ENCODE results near the gene CD34. TPM values are rescaled to one million over a fixed set of nuclear protein-coding genes. Genes with fewer than 3 reads are reported as not detected.

CD34 gene
- total and polyA plus RNA-seq, 2 donors: 6.4 to 14.5 TPM

- Histone ChIP-seq H3K27ac (ENCODE audit: low read depth in 1 of 2, low read length in 1 of 2) (no peak overlapping the region), H3K9me3 (ENCODE audit: control insufficient read depth in 2 of 2, insufficient read depth in 1 of 2, low read length in 1 of 2) (no peaks in the 10 kb centered on the region), H3K36me3 (ENCODE audit: control insufficient read depth in 2 of 2, insufficient read depth in 2 of 2, low read length in 1 of 2) (no peaks in the 10 kb centered on the region), H3K4me1 (ENCODE audit: control insufficient read depth in 2 of 2, insufficient read depth in 2 of 2, low read length in 2 of 2) (peaks cover 0 to 6% of the 10 kb centered on the region in 2 donors), H3K27me3 (ENCODE audit: control insufficient read depth in 2 of 2, insufficient read depth in 1 of 2, low read length in 1 of 2) (no peaks in the 10 kb centered on the region), H3K4me3 (ENCODE audit: low read length in 2 of 2) (no peak overlapping the region)
- WGBS: 73% methylated on average over 2 of the region's 2 CpGs
- DNase-seq (ENCODE audit: low read depth in 6 of 9, low spot score in 9 of 9): no peak
Observed at GRCh38 chr1:207897188-207897587, 13.7 kb downstream of the CD34 start.

GRCh38 chr1:207896547-207896946 is 14.4 kb downstream of the CD34 start:
- no peak overlapping the region for H3K4me3 ChIP-seq (ENCODE audit: low read length in 2 of 2)
- H3K9me3 ChIP-seq (ENCODE audit: control insufficient read depth in 2 of 2, insufficient read depth in 1 of 2, low read length in 1 of 2): no peaks in the 10 kb centered on the region
- peaks cover 0 to 11% of the 10 kb centered on the region in 2 donors for H3K4me1 ChIP-seq (ENCODE audit: control insufficient read depth in 2 of 2, insufficient read depth in 2 of 2, low read length in 2 of 2)
- H3K27ac ChIP-seq (ENCODE audit: low read depth in 1 of 2, low read length in 1 of 2): no peak overlapping the region
- no peaks in the 10 kb centered on the region for H3K36me3 ChIP-seq (ENCODE audit: control insufficient read depth in 2 of 2, insufficient read depth in 2 of 2, low read length in 1 of 2)
- no peak for DNase-seq (ENCODE audit: low read depth in 6 of 9, low spot score in 9 of 9)
- H3K27me3 ChIP-seq (ENCODE audit: control insufficient read depth in 2 of 2, insufficient read depth in 1 of 2, low read length in 1 of 2): no peaks in the 10 kb centered on the region

GRCh38 chr1:207894704-207895103 is 16.2 kb downstream of the CD34 start:
- Histone ChIP-seq H3K36me3 (ENCODE audit: control insufficient read depth in 2 of 2, insufficient read depth in 2 of 2, low read length in 1 of 2) (no peaks in the 10 kb centered on the region), H3K4me1 (ENCODE audit: control insufficient read depth in 2 of 2, insufficient read depth in 2 of 2, low read length in 2 of 2) (peaks cover 9 to 20% of the 10 kb centered on the region in 2 donors), H3K9me3 (ENCODE audit: control insufficient read depth in 2 of 2, insufficient read depth in 1 of 2, low read length in 1 of 2) (no peaks in the 10 kb centered on the region), H3K4me3 (ENCODE audit: low read length in 2 of 2) (no peak overlapping the region), H3K27ac (ENCODE audit: low read depth in 1 of 2, low read length in 1 of 2) (no peak overlapping the region), H3K27me3 (ENCODE audit: control insufficient read depth in 2 of 2, insufficient read depth in 1 of 2, low read length in 1 of 2) (no peaks in the 10 kb centered on the region)
- no peak for DNase-seq (ENCODE audit: low read depth in 6 of 9, low spot score in 9 of 9)
- 97% methylated on average over 2 of the region's 2 CpGs for WGBS

DNA sequence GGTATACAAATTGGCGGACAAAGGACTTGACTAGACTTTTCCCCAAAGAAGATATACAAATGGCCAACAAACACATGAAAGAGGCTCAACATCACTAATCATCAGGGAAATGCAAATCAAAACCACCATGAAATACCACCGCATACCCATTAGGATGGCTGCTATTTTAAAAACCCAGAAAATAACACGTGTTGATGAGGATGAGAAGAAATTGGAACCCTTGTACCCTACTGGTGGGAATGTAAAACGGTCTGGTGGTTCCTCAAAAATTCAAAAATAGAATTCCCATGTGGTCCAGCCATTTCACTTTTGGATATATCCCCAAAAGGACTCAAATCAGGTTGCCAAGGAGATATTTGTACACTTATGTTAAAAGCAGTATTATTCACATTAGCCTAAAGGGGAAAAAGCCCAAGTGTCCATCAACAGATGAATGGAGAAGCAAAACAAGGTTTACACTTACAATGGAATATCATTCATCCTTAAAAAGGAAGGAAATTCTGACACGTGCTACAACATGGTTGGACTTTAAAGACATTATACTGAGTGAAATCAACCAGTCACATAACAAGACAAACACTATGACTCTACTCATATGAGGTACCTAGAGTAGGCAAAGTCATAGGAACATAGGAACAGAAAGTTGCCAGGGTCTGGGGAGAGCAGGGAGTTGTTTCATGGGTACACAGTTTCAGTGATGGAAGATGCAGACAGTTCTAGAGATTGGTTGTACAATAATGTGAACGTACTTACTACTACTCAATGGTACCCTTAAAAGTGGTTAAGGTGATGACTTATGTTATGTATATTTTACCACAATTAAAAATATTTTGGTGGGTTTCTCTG is 17.0 kb downstream of the CD34 start:
- peaks cover 9 to 26% of the 10 kb centered on the region in 2 donors for H3K4me1 ChIP-seq (ENCODE audit: control insufficient read depth in 2 of 2, insufficient read depth in 2 of 2, low read length in 2 of 2)
- DNase-seq (ENCODE audit: low read depth in 6 of 9, low spot score in 9 of 9): no peak
- H3K4me3 ChIP-seq (ENCODE audit: low read length in 2 of 2): no peak overlapping the region
- no peaks in the 10 kb centered on the region for H3K36me3 ChIP-seq (ENCODE audit: control insufficient read depth in 2 of 2, insufficient read depth in 2 of 2, low read length in 1 of 2)
- no peaks in the 10 kb centered on the region for H3K27me3 ChIP-seq (ENCODE audit: control insufficient read depth in 2 of 2, insufficient read depth in 1 of 2, low read length in 1 of 2)
- H3K9me3 ChIP-seq (ENCODE audit: control insufficient read depth in 2 of 2, insufficient read depth in 1 of 2, low read length in 1 of 2): no peaks in the 10 kb centered on the region
- WGBS: 79% methylated on average over 6 of the region's 6 CpGs
- no peak overlapping the region for H3K27ac ChIP-seq (ENCODE audit: low read depth in 1 of 2, low read length in 1 of 2)

- H3K36me3 ChIP-seq (ENCODE audit: control insufficient read depth in 2 of 2, insufficient read depth in 2 of 2, low read length in 1 of 2): no peaks in the 10 kb centered on the region
- peaks cover 14 to 38% of the 10 kb centered on the region in 2 donors for H3K4me1 ChIP-seq (ENCODE audit: control insufficient read depth in 2 of 2, insufficient read depth in 2 of 2, low read length in 2 of 2)
- H3K9me3 ChIP-seq (ENCODE audit: control insufficient read depth in 2 of 2, insufficient read depth in 1 of 2, low read length in 1 of 2): no peaks in the 10 kb centered on the region
- no peak for DNase-seq (ENCODE audit: low read depth in 6 of 9, low spot score in 9 of 9)
- no peak overlapping the region for H3K4me3 ChIP-seq (ENCODE audit: low read length in 2 of 2)
- H3K27ac ChIP-seq (ENCODE audit: low read depth in 1 of 2, low read length in 1 of 2): no peak overlapping the region
- 97% methylated on average over 5 of the region's 5 CpGs for WGBS
- H3K27me3 ChIP-seq (ENCODE audit: control insufficient read depth in 2 of 2, insufficient read depth in 1 of 2, low read length in 1 of 2): no peaks in the 10 kb centered on the region
Observed at GRCh38 chr1:207892764-207893163, 18.2 kb downstream of the CD34 start.

DNA sequence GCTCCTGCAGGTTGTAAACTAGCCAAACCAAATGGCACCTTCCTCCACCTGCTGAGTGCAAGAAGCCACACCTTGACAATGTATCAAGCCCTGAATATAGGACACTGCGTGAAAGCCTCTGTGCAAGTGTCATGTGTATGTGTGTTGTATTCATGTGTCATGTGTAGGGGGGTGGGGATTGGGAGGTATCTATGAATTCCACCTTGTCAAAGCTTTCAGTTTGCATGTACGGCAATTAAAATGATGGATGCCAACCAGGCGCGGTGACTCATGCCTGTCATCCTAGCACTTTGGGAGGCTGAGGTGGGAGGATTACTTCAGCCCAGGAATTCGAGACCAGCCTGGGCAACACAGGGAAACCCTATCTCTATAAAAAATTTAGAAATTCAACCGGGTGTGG is 19.8 kb downstream of the CD34 start:
- no peak overlapping the region for H3K4me3 ChIP-seq (ENCODE audit: low read length in 2 of 2)
- H3K27ac ChIP-seq (ENCODE audit: low read depth in 1 of 2, low read length in 1 of 2): no peak overlapping the region
- H3K36me3 ChIP-seq (ENCODE audit: control insufficient read depth in 2 of 2, insufficient read depth in 2 of 2, low read length in 1 of 2): no peaks in the 10 kb centered on the region
- peaks cover 27 to 54% of the 10 kb centered on the region in 2 donors for H3K4me1 ChIP-seq (ENCODE audit: control insufficient read depth in 2 of 2, insufficient read depth in 2 of 2, low read length in 2 of 2)
- no peak for DNase-seq (ENCODE audit: low read depth in 6 of 9, low spot score in 9 of 9)
- H3K9me3 ChIP-seq (ENCODE audit: control insufficient read depth in 2 of 2, insufficient read depth in 1 of 2, low read length in 1 of 2): no peaks in the 10 kb centered on the region
- whole genome bisulfite sequencing: 94% methylated on average over 6 of the region's 6 CpGs
- H3K27me3 ChIP-seq (ENCODE audit: control insufficient read depth in 2 of 2, insufficient read depth in 1 of 2, low read length in 1 of 2): no peaks in the 10 kb centered on the region

DNA sequence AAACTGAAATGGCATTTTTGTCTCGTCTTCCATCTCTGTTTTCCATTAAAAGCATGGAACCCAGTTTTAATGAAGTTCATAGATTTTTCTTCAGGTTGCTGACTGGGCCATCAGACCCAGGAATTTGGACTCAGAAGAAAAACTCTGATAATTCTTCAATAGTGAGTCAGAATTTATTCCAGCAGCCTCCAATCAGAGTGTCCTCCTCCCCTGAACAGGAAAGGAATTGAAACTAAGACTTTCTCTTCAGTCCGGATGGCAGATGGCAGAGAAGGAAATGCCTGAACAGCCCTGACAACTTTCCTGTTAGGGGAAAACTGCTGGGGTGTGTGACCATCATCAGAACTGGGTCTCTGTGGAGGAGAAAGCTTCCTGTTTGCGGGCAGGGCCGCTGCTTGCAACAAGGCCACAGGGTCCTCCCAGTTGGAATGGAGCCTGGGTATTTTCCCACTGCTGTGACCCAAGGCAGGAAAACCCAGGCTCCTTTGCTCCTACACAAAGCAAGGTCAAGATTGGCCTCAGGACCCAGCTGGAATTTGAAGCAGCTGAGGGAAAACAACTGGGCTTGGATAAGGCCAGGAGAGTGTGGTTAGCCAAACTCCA is 20.7 kb downstream of the CD34 start:
- no peak overlapping the region for H3K4me3 ChIP-seq (ENCODE audit: low read length in 2 of 2)
- H3K27me3 ChIP-seq (ENCODE audit: control insufficient read depth in 2 of 2, insufficient read depth in 1 of 2, low read length in 1 of 2): no peaks in the 10 kb centered on the region
- no peaks in the 10 kb centered on the region for H3K36me3 ChIP-seq (ENCODE audit: control insufficient read depth in 2 of 2, insufficient read depth in 2 of 2, low read length in 1 of 2)
- 25% methylated on average over 4 of the region's 4 CpGs for WGBS
- peak overlapping the region in 1 of 2 donors; percentile 45 for H3K27ac ChIP-seq (ENCODE audit: low read depth in 1 of 2, low read length in 1 of 2)
- DNase-seq (ENCODE audit: low read depth in 6 of 9, low spot score in 9 of 9): no peak
- H3K4me1 ChIP-seq (ENCODE audit: control insufficient read depth in 2 of 2, insufficient read depth in 2 of 2, low read length in 2 of 2): peaks cover 27 to 63% of the 10 kb centered on the region in 2 donors
- H3K9me3 ChIP-seq (ENCODE audit: control insufficient read depth in 2 of 2, insufficient read depth in 1 of 2, low read length in 1 of 2): no peaks in the 10 kb centered on the region

DNA sequence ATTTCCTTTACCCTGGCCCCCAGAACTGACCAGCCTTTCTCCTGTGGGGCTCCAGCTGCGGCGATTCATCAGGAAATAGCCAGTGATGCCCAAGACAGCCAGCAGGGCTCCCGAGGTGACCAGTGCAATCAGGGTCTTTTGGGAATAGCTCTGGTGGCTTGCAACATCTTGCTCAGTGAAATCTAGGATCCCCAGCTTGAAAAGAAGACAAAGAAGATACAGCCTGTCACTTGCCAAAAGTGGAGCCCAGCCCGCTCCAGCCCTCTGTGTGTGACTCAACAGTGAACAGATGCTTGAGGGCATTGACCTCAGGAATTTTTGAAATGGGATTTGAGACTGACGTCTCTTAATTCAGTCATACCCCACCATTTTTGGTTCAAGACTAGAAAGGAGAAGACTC is 22.3 kb downstream of the CD34 start:
- Histone ChIP-seq H3K27ac (ENCODE audit: low read depth in 1 of 2, low read length in 1 of 2) (no peak overlapping the region), H3K27me3 (ENCODE audit: control insufficient read depth in 2 of 2, insufficient read depth in 1 of 2, low read length in 1 of 2) (no peaks in the 10 kb centered on the region), H3K9me3 (ENCODE audit: control insufficient read depth in 2 of 2, insufficient read depth in 1 of 2, low read length in 1 of 2) (no peaks in the 10 kb centered on the region), H3K36me3 (ENCODE audit: control insufficient read depth in 2 of 2, insufficient read depth in 2 of 2, low read length in 1 of 2) (no peaks in the 10 kb centered on the region), H3K4me3 (ENCODE audit: low read length in 2 of 2) (no peak overlapping the region), H3K4me1 (ENCODE audit: control insufficient read depth in 2 of 2, insufficient read depth in 2 of 2, low read length in 2 of 2) (peaks cover 37 to 79% of the 10 kb centered on the region in 2 donors)
- no peak for DNase-seq (ENCODE audit: low read depth in 6 of 9, low spot score in 9 of 9)
- 93% methylated on average over 5 of the region's 5 CpGs for WGBS

DNA sequence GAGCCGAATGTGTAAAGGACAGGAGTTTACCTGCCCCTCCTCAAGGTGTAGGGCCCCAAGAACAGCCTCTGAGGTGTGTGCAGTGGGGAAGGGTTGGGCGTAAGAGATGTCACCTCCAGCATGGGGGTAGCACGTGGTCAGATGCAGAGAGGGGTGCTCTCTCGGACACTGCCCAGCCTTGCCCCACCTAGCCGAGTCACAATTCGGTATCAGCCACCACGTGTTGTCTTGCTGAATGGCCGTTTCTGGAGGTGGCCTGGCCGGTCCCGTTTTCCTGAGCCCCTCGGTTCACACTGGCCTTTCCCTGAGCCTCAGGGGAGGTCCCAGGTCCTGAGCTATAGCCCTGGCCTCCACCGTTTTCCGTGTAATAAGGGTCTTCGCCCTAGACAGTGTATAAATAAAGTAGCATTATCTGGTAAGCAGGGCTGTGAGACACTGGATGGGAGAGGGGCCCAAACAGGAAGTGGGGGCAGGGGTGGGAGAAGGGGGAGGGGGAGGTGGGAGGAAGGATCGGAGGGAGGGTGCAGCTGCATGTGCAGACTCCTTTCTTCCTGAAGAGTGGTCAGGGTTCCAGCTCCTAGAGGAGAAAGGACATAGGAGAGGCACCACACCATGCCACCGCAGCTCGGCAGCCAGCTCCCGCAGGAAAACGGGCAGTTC is 23.3 kb downstream of the CD34 start:
- H3K4me3 ChIP-seq (ENCODE audit: low read length in 2 of 2): no peak overlapping the region
- peaks cover 37 to 82% of the 10 kb centered on the region in 2 donors for H3K4me1 ChIP-seq (ENCODE audit: control insufficient read depth in 2 of 2, insufficient read depth in 2 of 2, low read length in 2 of 2)
- peak overlapping the region in 1 of 2 donors; percentile 76 for H3K27ac ChIP-seq (ENCODE audit: low read depth in 1 of 2, low read length in 1 of 2)
- peak in 2 of 9 donors; percentile 46 to 70 for DNase-seq (ENCODE audit: low read depth in 6 of 9, low spot score in 9 of 9)
- 65% methylated on average over 19 of the region's 19 CpGs for WGBS
- H3K9me3 ChIP-seq (ENCODE audit: control insufficient read depth in 2 of 2, insufficient read depth in 1 of 2, low read length in 1 of 2): no peaks in the 10 kb centered on the region
- no peaks in the 10 kb centered on the region for H3K36me3 ChIP-seq (ENCODE audit: control insufficient read depth in 2 of 2, insufficient read depth in 2 of 2, low read length in 1 of 2)
- H3K27me3 ChIP-seq (ENCODE audit: control insufficient read depth in 2 of 2, insufficient read depth in 1 of 2, low read length in 1 of 2): no peaks in the 10 kb centered on the region
